Measurements from ENCODE around the gene IL11. TPM values are rescaled to one million over a fixed set of nuclear protein-coding genes. Genes with fewer than 3 reads are reported as not detected.

IL11 gene
- total and polyA plus RNA-seq, 2 of the 13 experiments (the other 11 are each of a cell fraction or from before 2014, with no cell fraction given), result 2.5 to 2.9 TPM

GRCh38 chr19:55398200-55398925 is 28.1 kb upstream of the IL11 start:
- no peak for DNase-seq (ENCODE audit: low spot score)
- Histone ChIP-seq H3K27ac (ENCODE audit: extremely low read length, insufficient read depth, low read length) (no peak overlapping the region), H3K9me3 (ENCODE audit: low read length) (no peaks in the 10 kb centered on the region), H3K4me2 (ENCODE audit: low read depth, low read length) (no peak overlapping the region), H3K79me2 (ENCODE audit: insufficient read depth, low read length) (no peaks in the 10 kb centered on the region), H2AFZ (ENCODE audit: low read length) (no peak overlapping the region), H3K4me3 (replicated peaks in 1 of 3; ENCODE audit: insufficient read depth in 1 of 3, low read depth in 2 of 3, low read length in 3 of 3) (no peak overlapping the region), H4K20me1 (ENCODE audit: insufficient read depth, low read length) (no peaks in the 10 kb centered on the region), H3K9ac (ENCODE audit: insufficient read depth, low read depth, low read length) (no peak overlapping the region), H3K27me3 (ENCODE audit: control insufficient read depth in 1 of 2, insufficient read depth in 2 of 2, low read length in 2 of 2) (no peaks in the 10 kb centered on the region), H3K36me3 (replicated peaks in 1 of 2; ENCODE audit: control insufficient read depth in 1 of 2, insufficient read depth in 2 of 2, low read length in 2 of 2) (peaks cover 2 to 13% of the 10 kb centered on the region in 2 experiments; a peak in 2 of 5 replicates), H3K4me1 (ENCODE audit: insufficient read depth, low read length) (peaks cover 14% of the 10 kb centered on the region)
- WGBS (ENCODE audit: low lambda C conversion rate), result 89% methylated on average over 12 of the region's 12 CpGs
- CTCF ChIA-PET (ENCODE audit: low intra/inter-chr PET ratio, low total read pairs), result no interaction called here
- in situ Hi-C loops (cut with HindIII; ENCODE audit: extremely low pct_ligation_motif_present, low pct_unique_long_range_greater_than_20kb) (no loop called here), intact Hi-C loops (cut with micrococcal nuclease; ENCODE audit: unreplicated experiment) (no loop called here)
- FAIRE-seq, result no peak
- no TSS peak for BruUV-seq (replicated peaks)
- TF ChIP-seq SRSF1 (optimal IDR thresholded peaks at IDR 0.05; ENCODE audit: low read depth, low read length), result no peak
- TF ChIP-seq ZNF7 (CRISPR knock-in tag; IDR thresholded peaks at IDR 0.05), result peak; percentile 53; the same call in 1 of the 2 replicates
- POLR2A ChIA-PET, result no interaction called here
- no peak for ATAC-seq

GRCh38 chr19:55392820-55393761 is 22.8 kb upstream of the IL11 start:
- Histone ChIP-seq H3K9ac (ENCODE audit: insufficient read depth, low read depth, low read length) (no peak overlapping the region), H3K79me2 (ENCODE audit: insufficient read depth, low read length) (peaks cover 4% of the 10 kb centered on the region), H3K27ac (ENCODE audit: extremely low read length, insufficient read depth, low read length) (no peak overlapping the region), H4K20me1 (ENCODE audit: insufficient read depth, low read length) (peaks cover 25% of the 10 kb centered on the region), H3K4me3 (replicated peaks in 1 of 3; ENCODE audit: insufficient read depth in 1 of 3, low read depth in 2 of 3, low read length in 3 of 3) (no peak overlapping the region), H3K4me1 (ENCODE audit: insufficient read depth, low read length) (peaks cover 42% of the 10 kb centered on the region), H2AFZ (ENCODE audit: low read length) (no peak overlapping the region), H3K9me3 (ENCODE audit: low read length) (no peaks in the 10 kb centered on the region), H3K27me3 (ENCODE audit: control insufficient read depth in 1 of 2, insufficient read depth in 2 of 2, low read length in 2 of 2) (no peaks in the 10 kb centered on the region), H3K36me3 (replicated peaks in 1 of 2; ENCODE audit: control insufficient read depth in 1 of 2, insufficient read depth in 2 of 2, low read length in 2 of 2) (peaks cover 12 to 20% of the 10 kb centered on the region in 2 experiments), H3K4me2 (ENCODE audit: low read depth, low read length) (no peak overlapping the region)
- no TSS peak for BruUV-seq (replicated peaks)
- in situ Hi-C loops (cut with HindIII; ENCODE audit: extremely low pct_ligation_motif_present, low pct_unique_long_range_greater_than_20kb), result no loop called here
- FAIRE-seq (no peak), ATAC-seq (peak; percentile 27), DNase-seq (ENCODE audit: low spot score) (no peak)
- 84% methylated on average over 18 of the region's 18 CpGs for WGBS (ENCODE audit: low lambda C conversion rate)
- ChIA-PET POLR2A (interaction anchor here (0.7 to 9.7 kb wide), 4 partner anchors 14 to 232 kb away, joined by 3 to 62 read pairs (median 4); partner anchors contain the start of genes KMT5C and UBE2S), CTCF (ENCODE audit: low intra/inter-chr PET ratio, low total read pairs) (no interaction called here)
- intact Hi-C loops (cut with micrococcal nuclease; ENCODE audit: unreplicated experiment), result no loop called here
- TF ChIP-seq KDM3A (CRISPR knock-in tag; IDR thresholded peaks at IDR 0.05; ENCODE audit: low read depth) (no peak), TOE1 (CRISPR knock-in tag; IDR thresholded peaks at IDR 0.05) (no peak), ZNF121 (CRISPR knock-in tag; IDR thresholded peaks at IDR 0.05) (peak; percentile 33; the same call in 1 of the 2 replicates), AKNA (CRISPR knock-in tag; IDR thresholded peaks at IDR 0.05; ENCODE audit: borderline replicate concordance) (no peak), JDP2 (CRISPR knock-in tag; IDR thresholded peaks at IDR 0.05; ENCODE audit: borderline replicate concordance) (no peak), ZBTB21 (CRISPR knock-in tag; IDR thresholded peaks at IDR 0.05) (no peak), ZNF567 (CRISPR knock-in tag; IDR thresholded peaks at IDR 0.05; ENCODE audit: borderline replicate concordance) (no peak), PHF21A (CRISPR knock-in tag; IDR thresholded peaks at IDR 0.05) (no peak)
